Measurements from ENCODE around the gene MYO3B.
A peak's percentile ranks its signal among the peaks of the same experiment; 100 is the strongest.
"Not testable (repeated sequence)": the region's sequence is repeated elsewhere in the genome, so short reads cannot be mapped to it uniquely, and the experiment has no call there.

Gene MYO3B

GRCh38 chr2:170377500-170378207 lies 199.7 kb downstream of the MYO3B start:
- DNase-seq = no peak

GRCh38 chr2:170380267-170380666 lies 202.3 kb downstream of the MYO3B start:
- DNase-seq = no peak

GRCh38 chr2:170381678-170382077 lies 203.7 kb downstream of the MYO3B start:
- no peak for DNase-seq

- no peak for DNase-seq
Observed at GRCh38 chr2:170386554-170386953, 208.6 kb downstream of the MYO3B start.

GRCh38 chr2:170391018-170391417 lies 213.1 kb downstream of the MYO3B start:
- DNase-seq = no peak

- no peak for DNase-seq
Observed at GRCh38 chr2:170391697-170392096, 213.8 kb downstream of the MYO3B start.

GRCh38 chr2:170393861-170394498 lies 216.0 kb downstream of the MYO3B start:
- DNase-seq = no peak

- no peak for DNase-seq
Observed at GRCh38 chr2:170394641-170395387, 216.9 kb downstream of the MYO3B start.

- peak; percentile 10 for DNase-seq
Observed at GRCh38 chr2:170396799-170397459, 219.0 kb downstream of the MYO3B start.

GRCh38 chr2:170401187-170401586 lies 223.2 kb downstream of the MYO3B start:
- DNase-seq = no peak

GRCh38 chr2:170404846-170405245 lies 226.9 kb downstream of the MYO3B start:
- DNase-seq = no peak

GRCh38 chr2:170405326-170405725 lies 227.4 kb downstream of the MYO3B start:
- DNase-seq = no peak

- DNase-seq = no peak
Observed at GRCh38 chr2:170408461-170409163, 230.7 kb downstream of the MYO3B start.

GRCh38 chr2:170409164-170409535 lies 231.2 kb downstream of the MYO3B start:
- peak; percentile 60 for DNase-seq

- no peak for DNase-seq
Observed at GRCh38 chr2:170411660-170412059, 233.7 kb downstream of the MYO3B start.

- peak; percentile 50 for DNase-seq
Observed at GRCh38 chr2:170420961-170421687, 243.2 kb downstream of the MYO3B start.

GRCh38 chr2:170423919-170424318 lies 246.0 kb downstream of the MYO3B start:
- no peak for DNase-seq

- DNase-seq = peak; percentile 83
Observed at GRCh38 chr2:170425281-170425751, 247.4 kb downstream of the MYO3B start.

- no peak for DNase-seq
Observed at GRCh38 chr2:170428868-170429267, 250.9 kb downstream of the MYO3B start.

GRCh38 chr2:170432823-170433222 lies 254.9 kb downstream of the MYO3B start:
- DNase-seq = no peak

GRCh38 chr2:170433448-170433847 lies 255.5 kb downstream of the MYO3B start:
- no peak for DNase-seq

- not testable (repeated sequence) for DNase-seq
Observed at GRCh38 chr2:170434396-170434795, 256.4 kb downstream of the MYO3B start.
